ENCODE results near the gene GGTA1. TPM values are rescaled to one million over a fixed set of nuclear protein-coding genes. Genes with fewer than 3 reads are reported as not detected.
"Not testable (repeated sequence)": the region's sequence is repeated elsewhere in the genome, so short reads cannot be mapped to it uniquely, and the experiment has no call there.

GGTA1 gene
- total RNA-seq, 2 donors from 2014 or later: 8.3 to 19.3 TPM

DNA sequence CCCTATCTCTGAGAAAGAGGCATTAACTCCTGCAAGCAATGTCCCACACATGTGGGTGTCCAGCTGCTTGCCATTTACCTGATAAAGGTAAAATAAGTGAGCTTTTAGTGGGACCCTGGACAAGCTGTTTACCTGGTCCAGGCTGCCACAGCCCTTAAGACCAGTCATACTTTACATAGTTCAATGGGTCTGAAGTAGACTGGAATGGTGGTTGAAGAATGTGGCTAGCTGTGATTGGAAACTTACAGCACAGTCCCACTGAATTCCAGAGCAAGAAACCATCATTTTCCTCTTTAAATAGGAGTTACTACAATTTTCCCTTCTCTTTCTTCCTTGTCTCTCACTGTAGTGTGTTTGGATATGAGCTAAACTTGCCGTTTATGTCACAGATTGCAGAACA lies 60.6 kb downstream of the GGTA1 start:
- ATAC-seq (no peak), DNase-seq (no peak)
- intact Hi-C loops (cut with DNase I): no loop called here

DNA sequence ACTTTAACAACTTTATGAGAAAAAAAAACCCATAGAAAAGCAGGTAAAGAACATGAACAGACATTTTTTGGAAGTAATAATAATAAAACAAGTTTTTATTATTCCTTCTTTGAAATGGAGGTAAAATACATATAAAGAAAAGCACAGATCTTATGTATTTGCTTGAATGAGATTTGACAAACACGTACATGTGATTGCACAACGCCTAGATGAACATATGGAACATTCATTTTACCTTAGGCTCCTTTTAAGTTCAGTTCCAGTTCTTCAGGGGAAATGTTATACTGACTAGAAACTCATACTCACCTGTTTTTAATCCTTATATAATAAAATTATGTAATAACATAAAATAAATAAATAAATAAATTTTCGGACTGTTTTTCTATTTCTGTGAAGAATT lies 61.8 kb downstream of the GGTA1 start:
- ATAC-seq: no peak
- no peak for DNase-seq
- intact Hi-C loops (cut with DNase I): no loop called here

DNA sequence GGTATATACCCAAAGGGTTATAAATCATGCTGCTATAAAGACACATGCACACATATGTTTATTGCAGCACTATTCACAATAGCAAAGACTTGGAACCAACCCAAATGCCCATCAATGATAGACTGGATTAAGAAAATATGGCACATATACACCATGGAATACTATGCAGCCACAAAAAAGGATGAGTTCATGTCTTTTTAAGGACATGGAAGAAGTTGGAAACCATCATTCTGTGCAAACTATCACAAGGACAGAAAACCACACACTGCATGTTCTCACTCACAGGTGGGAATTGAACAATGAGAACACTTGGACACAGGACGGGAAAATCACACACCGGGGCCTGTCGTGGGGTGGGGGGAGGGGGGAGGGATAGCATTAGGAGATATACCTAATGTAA lies 62.6 kb downstream of the GGTA1 start:
- ATAC-seq; DNase-seq; intact Hi-C loops (cut with DNase I): not testable (repeated sequence)

GRCh38 chr9:121434969-121435368 lies 64.7 kb downstream of the GGTA1 start:
- ATAC-seq: peak in 1 of 2 donors; percentile 57
- DNase-seq: no peak

GRCh38 chr9:121427899-121428298 lies 71.7 kb downstream of the GGTA1 start:
- DNase-seq (no peak), ATAC-seq (no peak)
- intact Hi-C loops (cut with DNase I): loop anchor here in 1 of 2 donors (1.0 kb wide), 1 partner anchor 42 kb away; no protein-coding TSS in a partner anchor

More at GRCh38 chr9:121434969-121435368, 64.7 kb downstream of the GGTA1 start:
- intact Hi-C loops (cut with DNase I): no loop called here

- intact Hi-C loops (cut with DNase I): no loop called here
- DNase-seq: no peak
- ATAC-seq: no peak
Measured at GRCh38 chr9:121424024-121424432, 75.6 kb downstream of the GGTA1 start.

DNA sequence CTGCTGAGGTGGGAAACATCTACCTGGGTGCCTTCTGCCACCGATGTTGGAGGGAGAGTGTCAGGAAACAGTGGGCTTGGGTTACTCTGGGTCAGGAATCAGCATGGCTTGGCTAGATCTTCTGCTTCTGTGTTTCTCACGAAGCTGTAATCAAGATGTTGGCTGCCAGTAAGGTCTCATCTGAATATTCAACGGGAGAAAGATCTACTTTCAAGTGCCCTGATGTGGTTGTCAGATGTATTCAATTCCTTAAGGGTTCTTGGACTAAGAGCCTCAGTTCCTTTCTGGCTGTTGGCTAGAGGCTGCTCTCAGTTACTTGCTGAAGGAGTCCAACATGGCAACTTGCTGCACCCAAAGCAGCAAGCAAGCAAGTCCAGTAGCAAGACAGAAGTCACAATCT lies 87.7 kb downstream of the GGTA1 start:
- DNase-seq (no peak), ATAC-seq (no peak)
- intact Hi-C loops (cut with DNase I): no loop called here

GRCh38 chr9:121405899-121406298 lies 93.7 kb downstream of the GGTA1 start:
- DNase-seq: no peak
- intact Hi-C loops (cut with DNase I): no loop called here
- no peak for ATAC-seq

Other genes starting within 250 kb of the GGTA1 start
- gene GSN, start 231.7 kb downstream of the GGTA1 start, total RNA-seq: 1,000 to 10,000 TPM in 1 of 2 donors, 100 to 1,000 TPM in 1; 881 to 1,287 TPM
- 100 to 1,000 TPM; 194 to 326 TPM for gene STOM, start 129.6 kb downstream of the GGTA1 start, total RNA-seq
- gene DAB2IP, start 151.8 kb upstream of the GGTA1 start, total RNA-seq: 10 to 100 TPM; 41.6 to 58.3 TPM

Measured in left cardiac atrium (tissue), 4 donors.